GM23338 (cell line): ENCODE data around the gene MINDY4. TPM values are rescaled to one million over a fixed set of nuclear protein-coding genes. Genes with fewer than 3 reads are reported as not detected.

Source experiments
- ATAC-seq: fragments of 200-7000 bp; cut with Tn5 transposase; 3 replicates; pipeline ENCODE4 v1.9.1; 2020
- DNase-seq: peaks from one replicate; pipeline ENCODE4 v3.0.0-alpha.2; 2015; ENCODE audit warnings: low spot score
- H2AFZ ChIP-seq: fragments of 200-600 bp; sonication (generic); 2 replicates; pipeline ENCODE4 v1.8.0; 2016; ENCODE audit warnings: antibody characterized with exemption, mild to moderate bottlenecking, moderate library complexity
- H3F3A ChIP-seq: fragments of 200-600 bp; sonication (generic); replicated peaks from 2 replicates; pipeline ENCODE4 v1.8.0; 2017; ENCODE audit warnings: antibody characterized with exemption, mixed run types, low read depth
- H3K27ac ChIP-seq: fragments of 200-600 bp; sonication (generic); 2 replicates; pipeline ENCODE4 v1.6.1; 2016; ENCODE audit warnings: low read depth
- H3K27me3 ChIP-seq: fragments of 200-600 bp; sonication (generic); 2 replicates; pipeline ENCODE4 v1.8.0; 2016; ENCODE audit warnings: mild to moderate bottlenecking, mixed run types, moderate library complexity; ENCODE audit not compliant: insufficient read depth
- H3K36me3 ChIP-seq: fragments of 200-600 bp; sonication (generic); 2 replicates; pipeline ENCODE4 v1.8.0; 2016; ENCODE audit warnings: mild to moderate bottlenecking; ENCODE audit not compliant: insufficient read depth
- H3K4me1 ChIP-seq: fragments of 200-600 bp; sonication (generic); 2 replicates; pipeline ENCODE4 v1.8.0; 2016; ENCODE audit warnings: mild to moderate bottlenecking, moderate library complexity; ENCODE audit not compliant: insufficient read depth
- H3K4me2 ChIP-seq: fragments of 200-600 bp; sonication (generic); 2 replicates; pipeline ENCODE4 v1.7.1; 2017; ENCODE audit warnings: mixed run types
- H3K4me3 ChIP-seq: fragments of 200-600 bp; sonication (generic); 2 replicates; pipeline ENCODE4 v1.6.1; 2016; ENCODE audit warnings: mixed run types
- H3K79me2 ChIP-seq: fragments of 200-600 bp; sonication (generic); replicated peaks from 2 replicates; pipeline ENCODE4 v1.8.0; 2017; ENCODE audit warnings: mild to moderate bottlenecking; ENCODE audit not compliant: insufficient read depth
- H3K9me2 ChIP-seq: fragments of 200-600 bp; sonication (generic); 2 replicates; pipeline ENCODE4 v1.8.0; 2017; ENCODE audit not compliant: insufficient read depth
- H4K20me1 ChIP-seq: fragments of 200-600 bp; sonication (generic); replicated peaks from 2 replicates; pipeline ENCODE4 v1.8.0; 2017; ENCODE audit warnings: mild to moderate bottlenecking; ENCODE audit not compliant: insufficient read depth
- H3K27ac Mint-ChIP-seq: 2 replicates; pipeline ENCODE4 v1.8.0; 2020; ENCODE audit warnings: inconsistent platforms, mild to moderate bottlenecking, moderate library complexity, mixed read lengths
- H3K27me3 Mint-ChIP-seq: 3 replicates; pipeline ENCODE4 v1.8.0; 2022; ENCODE audit warnings: low read depth, mild to moderate bottlenecking, moderate library complexity, mixed read lengths, inconsistent platforms; ENCODE audit not compliant: insufficient read depth, poor library complexity
- H3K36me3 Mint-ChIP-seq: 3 replicates; pipeline ENCODE4 v1.8.0; 2021; ENCODE audit warnings: low read depth, mild to moderate bottlenecking, inconsistent platforms, moderate library complexity, mixed read lengths
- H3K4me1 Mint-ChIP-seq: 3 replicates; pipeline ENCODE4 v1.8.0; 2020; ENCODE audit warnings: mild to moderate bottlenecking, inconsistent platforms, mixed read lengths
- H3K4me3 Mint-ChIP-seq: 3 replicates; pipeline ENCODE4 v1.8.0; 2021; ENCODE audit warnings: moderate library complexity, mild to moderate bottlenecking, inconsistent platforms, mixed read lengths
- H3K9me3 Mint-ChIP-seq: 3 replicates; pipeline ENCODE4 v1.8.0; 2020; ENCODE audit warnings: moderate library complexity, mild to moderate bottlenecking, inconsistent platforms, mixed read lengths
- CREB1 ChIP-seq: fragments of 250-450 bp; sonication (Bioruptor Pico); IDR thresholded peaks from 2 replicates; pipeline ENCODE4 v1.5.0; 2020; ENCODE audit warnings: low read depth, mild to moderate bottlenecking, moderate library complexity
- EZH2 ChIP-seq: fragments of 200-600 bp; sonication (generic); IDR thresholded peaks from one replicate; pipeline ENCODE4 v1.8.0; 2017; ENCODE audit warnings: antibody characterized with exemption, mild to moderate bottlenecking, low read depth; ENCODE audit not compliant: unreplicated experiment
- EZH2phosphoT487 ChIP-seq: fragments of 200-600 bp; sonication (generic); IDR thresholded peaks from one replicate; pipeline ENCODE4 v1.8.1; 2018; ENCODE audit warnings: antibody characterized with exemption; ENCODE audit not compliant: unreplicated experiment
- JUNB ChIP-seq: IDR thresholded peaks from one replicate; pipeline ENCODE4 v1.6.1; 2016; ENCODE audit warnings: antibody characterized with exemption; ENCODE audit not compliant: unreplicated experiment
- NANOG ChIP-seq: IDR thresholded peaks from 2 replicates; pipeline ENCODE4 v1.6.1; 2016; ENCODE audit warnings: antibody characterized with exemption, borderline replicate concordance
- POLR2AphosphoS5 ChIP-seq: IDR thresholded peaks from 2 replicates; pipeline ENCODE4 v1.6.1; 2016; ENCODE audit warnings: antibody characterized with exemption, low read depth
- STAT1 ChIP-seq: IDR thresholded peaks from one replicate; pipeline ENCODE4 v1.6.1; 2016; ENCODE audit warnings: antibody characterized with exemption; ENCODE audit not compliant: unreplicated experiment
- ZNF114 ChIP-seq: fragments of 250-450 bp; sonication (Bioruptor Pico); IDR thresholded peaks from 2 replicates; pipeline ENCODE4 v1.5.0; 2020; ENCODE audit warnings: mild to moderate bottlenecking, moderate library complexity
- ZNF331 ChIP-seq: fragments of 250-450 bp; sonication (Bioruptor Pico); IDR thresholded peaks from 2 replicates; pipeline ENCODE4 v1.5.0; 2020; ENCODE audit warnings: low read depth, mild to moderate bottlenecking, moderate library complexity
- polyA plus RNA-seq: library from polyadenylated mRNA; unstranded; fragments of >200 nt; fragmentation: Nextera tagmentation; extraction: Ambion mirVana; gene quantifications from 2 replicates; pipeline ENCODE4 v1.2.1, GENCODE V29; 2016
- total RNA-seq: library from RNA; depleted of rRNA; stranded (reverse); fragments of >200 nt; shearing (Covaris generic); gene quantifications from 2 replicates; pipeline ENCODE4 v1.2.3, GENCODE V29; 2014
- TF ChIP-seq, protein P1 (sequence below): fragments of 250-450 bp; sonication (Bioruptor Pico); IDR thresholded peaks from 2 replicates; pipeline ENCODE4 v1.5.0; 2020; ENCODE audit warnings: mild to moderate bottlenecking, moderate library complexity
- TF ChIP-seq, protein P2 (sequence below), 2 experiments: fragments of 200-600 bp in 1 of 2; sonication (generic) in 1 of 2; conservative IDR thresholded peaks; 2 replicates each; pipeline versions ENCODE4 v1.5.1 to v1.6.1; 2016 to 2017; ENCODE audit warnings: antibody characterized with exemption in 2 of 2, low read depth in 2 of 2, mild to moderate bottlenecking in 2 of 2, moderate library complexity in 1 of 2
- TF ChIP-seq, protein P3 (sequence below): IDR thresholded peaks from one replicate; pipeline ENCODE4 v1.6.1; 2018; ENCODE audit warnings: antibody characterized with exemption; ENCODE audit not compliant: unreplicated experiment
- TF ChIP-seq, protein P4 (sequence below): IDR thresholded peaks from 2 replicates; pipeline ENCODE4 v1.6.1; 2016; ENCODE audit warnings: antibody characterized with exemption

Gene MINDY4
- total and polyA plus RNA-seq, 2 experiments from 2014 or later, result 1.7 to 4.4 TPM

DNA sequence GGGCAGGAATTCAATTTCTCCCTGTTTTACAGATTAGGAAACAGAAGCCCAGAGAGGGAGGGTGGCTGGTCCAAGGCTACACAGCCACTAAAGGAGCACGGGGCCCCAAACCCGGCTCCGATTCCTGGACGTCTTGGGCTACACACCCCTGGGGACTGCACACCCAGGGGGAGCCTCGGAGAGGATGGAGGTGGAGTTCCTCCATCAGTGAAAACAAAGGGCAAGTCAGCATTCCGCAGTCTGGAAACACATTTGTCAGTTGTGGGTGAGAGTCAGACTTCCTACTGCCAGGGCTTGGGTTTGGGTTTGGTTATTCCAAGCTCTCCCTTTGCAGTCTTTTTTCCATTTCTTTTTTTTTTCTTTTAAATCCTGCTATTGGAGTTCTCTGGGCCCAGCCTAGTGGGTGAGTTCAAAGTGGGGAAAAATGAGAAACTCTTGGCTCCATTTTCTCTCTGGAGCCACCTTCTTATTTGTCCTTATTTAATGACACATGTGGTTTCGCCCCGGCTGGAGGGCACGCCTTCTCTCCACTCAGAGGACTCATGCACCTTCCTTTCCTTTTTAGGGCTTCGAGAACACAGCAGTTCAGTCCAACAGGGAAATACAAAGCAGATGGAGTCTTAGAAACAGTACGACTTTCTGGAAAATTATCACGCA, 80.6 kb downstream of the MINDY4 start:
- Histone ChIP-seq H3K4me3 (no peak overlapping the region), H3K79me2 (no peaks in the 10 kb centered on the region), H3K4me1 (no peaks in the 10 kb centered on the region), H3K36me3 (no peaks in the 10 kb centered on the region), H3K27me3 (no peaks in the 10 kb centered on the region), H3F3A (no peaks in the 10 kb centered on the region), H4K20me1 (no peaks in the 10 kb centered on the region), H3K4me2 (no peak overlapping the region), H3K27ac (no peak overlapping the region), H3K9me2 (no peaks in the 10 kb centered on the region), H2AFZ (no peak overlapping the region)
- ATAC-seq (peak; percentile 18; the same call in 2 of the 3 replicates), DNase-seq (peak; percentile 13)
- Mint-ChIP-seq H3K27ac (peak overlapping the region; percentile 65; the same call in 1 of the 2 replicates), H3K27me3 (peaks cover 4% of the 10 kb centered on the region), H3K36me3 (no peaks in the 10 kb centered on the region; the same call in 2 of the 3 replicates), H3K9me3 (no peaks in the 10 kb centered on the region), H3K4me3 (no peak overlapping the region), H3K4me1 (peaks cover 16% of the 10 kb centered on the region)
- TF ChIP-seq ZNF114 (CRISPR knock-in tag) (no peak), NANOG (no peak), EZH2phosphoT487 (no peak), STAT1 (no peak), JUNB (no peak), CREB1 (CRISPR knock-in tag) (no peak), EZH2 (no peak), POLR2AphosphoS5 (no peak), ZNF331 (no peak)
- TF ChIP-seq, protein P1, sequence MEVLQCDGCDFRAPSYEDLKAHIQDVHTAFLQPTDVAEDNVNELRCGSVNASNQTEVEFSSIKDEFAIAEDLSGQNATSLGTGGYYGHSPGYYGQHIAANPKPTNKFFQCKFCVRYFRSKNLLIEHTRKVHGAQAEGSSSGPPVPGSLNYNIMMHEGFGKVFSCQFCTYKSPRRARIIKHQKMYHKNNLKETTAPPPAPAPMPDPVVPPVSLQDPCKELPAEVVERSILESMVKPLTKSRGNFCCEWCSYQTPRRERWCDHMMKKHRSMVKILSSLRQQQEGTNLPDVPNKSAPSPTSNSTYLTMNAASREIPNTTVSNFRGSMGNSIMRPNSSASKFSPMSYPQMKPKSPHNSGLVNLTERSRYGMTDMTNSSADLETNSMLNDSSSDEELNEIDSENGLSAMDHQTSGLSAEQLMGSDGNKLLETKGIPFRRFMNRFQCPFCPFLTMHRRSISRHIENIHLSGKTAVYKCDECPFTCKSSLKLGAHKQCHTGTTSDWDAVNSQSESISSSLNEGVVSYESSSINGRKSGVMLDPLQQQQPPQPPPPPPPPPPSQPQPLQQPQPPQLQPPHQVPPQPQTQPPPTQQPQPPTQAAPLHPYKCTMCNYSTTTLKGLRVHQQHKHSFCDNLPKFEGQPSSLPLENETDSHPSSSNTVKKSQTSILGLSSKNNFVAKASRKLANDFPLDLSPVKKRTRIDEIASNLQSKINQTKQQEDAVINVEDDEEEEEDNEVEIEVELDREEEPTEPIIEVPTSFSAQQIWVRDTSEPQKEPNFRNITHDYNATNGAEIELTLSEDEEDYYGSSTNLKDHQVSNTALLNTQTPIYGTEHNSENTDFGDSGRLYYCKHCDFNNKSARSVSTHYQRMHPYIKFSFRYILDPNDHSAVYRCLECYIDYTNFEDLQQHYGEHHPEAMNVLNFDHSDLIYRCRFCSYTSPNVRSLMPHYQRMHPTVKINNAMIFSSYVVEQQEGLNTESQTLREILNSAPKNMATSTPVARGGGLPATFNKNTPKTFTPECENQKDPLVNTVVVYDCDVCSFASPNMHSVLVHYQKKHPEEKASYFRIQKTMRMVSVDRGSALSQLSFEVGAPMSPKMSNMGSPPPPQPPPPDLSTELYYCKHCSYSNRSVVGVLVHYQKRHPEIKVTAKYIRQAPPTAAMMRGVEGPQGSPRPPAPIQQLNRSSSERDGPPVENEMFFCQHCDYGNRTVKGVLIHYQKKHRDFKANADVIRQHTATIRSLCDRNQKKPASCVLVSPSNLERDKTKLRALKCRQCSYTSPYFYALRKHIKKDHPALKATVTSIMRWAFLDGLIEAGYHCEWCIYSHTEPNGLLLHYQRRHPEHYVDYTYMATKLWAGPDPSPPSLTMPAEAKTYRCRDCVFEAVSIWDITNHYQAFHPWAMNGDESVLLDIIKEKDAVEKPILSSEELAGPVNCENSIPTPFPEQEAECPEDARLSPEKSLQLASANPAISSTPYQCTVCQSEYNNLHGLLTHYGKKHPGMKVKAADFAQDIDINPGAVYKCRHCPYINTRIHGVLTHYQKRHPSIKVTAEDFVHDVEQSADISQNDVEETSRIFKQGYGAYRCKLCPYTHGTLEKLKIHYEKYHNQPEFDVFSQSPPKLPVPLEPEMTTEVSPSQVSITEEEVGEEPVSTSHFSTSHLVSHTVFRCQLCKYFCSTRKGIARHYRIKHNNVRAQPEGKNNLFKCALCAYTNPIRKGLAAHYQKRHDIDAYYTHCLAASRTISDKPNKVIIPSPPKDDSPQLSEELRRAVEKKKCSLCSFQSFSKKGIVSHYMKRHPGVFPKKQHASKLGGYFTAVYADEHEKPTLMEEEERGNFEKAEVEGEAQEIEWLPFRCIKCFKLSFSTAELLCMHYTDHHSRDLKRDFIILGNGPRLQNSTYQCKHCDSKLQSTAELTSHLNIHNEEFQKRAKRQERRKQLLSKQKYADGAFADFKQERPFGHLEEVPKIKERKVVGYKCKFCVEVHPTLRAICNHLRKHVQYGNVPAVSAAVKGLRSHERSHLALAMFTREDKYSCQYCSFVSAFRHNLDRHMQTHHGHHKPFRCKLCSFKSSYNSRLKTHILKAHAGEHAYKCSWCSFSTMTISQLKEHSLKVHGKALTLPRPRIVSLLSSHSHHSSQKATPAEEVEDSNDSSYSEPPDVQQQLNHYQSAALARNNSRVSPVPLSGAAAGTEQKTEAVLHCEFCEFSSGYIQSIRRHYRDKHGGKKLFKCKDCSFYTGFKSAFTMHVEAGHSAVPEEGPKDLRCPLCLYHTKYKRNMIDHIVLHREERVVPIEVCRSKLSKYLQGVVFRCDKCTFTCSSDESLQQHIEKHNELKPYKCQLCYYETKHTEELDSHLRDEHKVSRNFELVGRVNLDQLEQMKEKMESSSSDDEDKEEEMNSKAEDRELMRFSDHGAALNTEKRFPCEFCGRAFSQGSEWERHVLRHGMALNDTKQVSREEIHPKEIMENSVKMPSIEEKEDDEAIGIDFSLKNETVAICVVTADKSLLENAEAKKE (CRISPR knock-in tag), result no peak
- TF ChIP-seq, protein P2, sequence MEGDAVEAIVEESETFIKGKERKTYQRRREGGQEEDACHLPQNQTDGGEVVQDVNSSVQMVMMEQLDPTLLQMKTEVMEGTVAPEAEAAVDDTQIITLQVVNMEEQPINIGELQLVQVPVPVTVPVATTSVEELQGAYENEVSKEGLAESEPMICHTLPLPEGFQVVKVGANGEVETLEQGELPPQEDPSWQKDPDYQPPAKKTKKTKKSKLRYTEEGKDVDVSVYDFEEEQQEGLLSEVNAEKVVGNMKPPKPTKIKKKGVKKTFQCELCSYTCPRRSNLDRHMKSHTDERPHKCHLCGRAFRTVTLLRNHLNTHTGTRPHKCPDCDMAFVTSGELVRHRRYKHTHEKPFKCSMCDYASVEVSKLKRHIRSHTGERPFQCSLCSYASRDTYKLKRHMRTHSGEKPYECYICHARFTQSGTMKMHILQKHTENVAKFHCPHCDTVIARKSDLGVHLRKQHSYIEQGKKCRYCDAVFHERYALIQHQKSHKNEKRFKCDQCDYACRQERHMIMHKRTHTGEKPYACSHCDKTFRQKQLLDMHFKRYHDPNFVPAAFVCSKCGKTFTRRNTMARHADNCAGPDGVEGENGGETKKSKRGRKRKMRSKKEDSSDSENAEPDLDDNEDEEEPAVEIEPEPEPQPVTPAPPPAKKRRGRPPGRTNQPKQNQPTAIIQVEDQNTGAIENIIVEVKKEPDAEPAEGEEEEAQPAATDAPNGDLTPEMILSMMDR (conservative IDR thresholded peaks at IDR 0.05; ENCODE audit: low read depth in 2 of 2), result no peak
- TF ChIP-seq, protein P3, sequence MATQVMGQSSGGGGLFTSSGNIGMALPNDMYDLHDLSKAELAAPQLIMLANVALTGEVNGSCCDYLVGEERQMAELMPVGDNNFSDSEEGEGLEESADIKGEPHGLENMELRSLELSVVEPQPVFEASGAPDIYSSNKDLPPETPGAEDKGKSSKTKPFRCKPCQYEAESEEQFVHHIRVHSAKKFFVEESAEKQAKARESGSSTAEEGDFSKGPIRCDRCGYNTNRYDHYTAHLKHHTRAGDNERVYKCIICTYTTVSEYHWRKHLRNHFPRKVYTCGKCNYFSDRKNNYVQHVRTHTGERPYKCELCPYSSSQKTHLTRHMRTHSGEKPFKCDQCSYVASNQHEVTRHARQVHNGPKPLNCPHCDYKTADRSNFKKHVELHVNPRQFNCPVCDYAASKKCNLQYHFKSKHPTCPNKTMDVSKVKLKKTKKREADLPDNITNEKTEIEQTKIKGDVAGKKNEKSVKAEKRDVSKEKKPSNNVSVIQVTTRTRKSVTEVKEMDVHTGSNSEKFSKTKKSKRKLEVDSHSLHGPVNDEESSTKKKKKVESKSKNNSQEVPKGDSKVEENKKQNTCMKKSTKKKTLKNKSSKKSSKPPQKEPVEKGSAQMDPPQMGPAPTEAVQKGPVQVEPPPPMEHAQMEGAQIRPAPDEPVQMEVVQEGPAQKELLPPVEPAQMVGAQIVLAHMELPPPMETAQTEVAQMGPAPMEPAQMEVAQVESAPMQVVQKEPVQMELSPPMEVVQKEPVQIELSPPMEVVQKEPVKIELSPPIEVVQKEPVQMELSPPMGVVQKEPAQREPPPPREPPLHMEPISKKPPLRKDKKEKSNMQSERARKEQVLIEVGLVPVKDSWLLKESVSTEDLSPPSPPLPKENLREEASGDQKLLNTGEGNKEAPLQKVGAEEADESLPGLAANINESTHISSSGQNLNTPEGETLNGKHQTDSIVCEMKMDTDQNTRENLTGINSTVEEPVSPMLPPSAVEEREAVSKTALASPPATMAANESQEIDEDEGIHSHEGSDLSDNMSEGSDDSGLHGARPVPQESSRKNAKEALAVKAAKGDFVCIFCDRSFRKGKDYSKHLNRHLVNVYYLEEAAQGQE, result no peak
- TF ChIP-seq, protein P4, sequence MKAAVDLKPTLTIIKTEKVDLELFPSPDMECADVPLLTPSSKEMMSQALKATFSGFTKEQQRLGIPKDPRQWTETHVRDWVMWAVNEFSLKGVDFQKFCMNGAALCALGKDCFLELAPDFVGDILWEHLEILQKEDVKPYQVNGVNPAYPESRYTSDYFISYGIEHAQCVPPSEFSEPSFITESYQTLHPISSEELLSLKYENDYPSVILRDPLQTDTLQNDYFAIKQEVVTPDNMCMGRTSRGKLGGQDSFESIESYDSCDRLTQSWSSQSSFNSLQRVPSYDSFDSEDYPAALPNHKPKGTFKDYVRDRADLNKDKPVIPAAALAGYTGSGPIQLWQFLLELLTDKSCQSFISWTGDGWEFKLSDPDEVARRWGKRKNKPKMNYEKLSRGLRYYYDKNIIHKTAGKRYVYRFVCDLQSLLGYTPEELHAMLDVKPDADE, result no peak
